GM18870 (cell line): Measurements from ENCODE around the gene CCR9.

Experiments used
- ATAC-seq: cut with Tn5 transposase; IDR thresholded peaks from one replicate; pipeline ENCODE4 v1.9.1; 2021; ENCODE audit warnings: moderate library complexity; ENCODE audit not compliant: unreplicated experiment

CCR9 gene

GRCh38 chr3:45933591-45933990, 47.2 kb downstream of the CCR9 start:
- ATAC-seq: no peak

GRCh38 chr3:45936261-45936660, 49.9 kb downstream of the CCR9 start:
- no peak for ATAC-seq

- ATAC-seq: no peak
Observed at GRCh38 chr3:45937206-45938042, 51.1 kb downstream of the CCR9 start.

- ATAC-seq: no peak
Observed at GRCh38 chr3:45938043-45938435, 51.7 kb downstream of the CCR9 start.

GRCh38 chr3:45938864-45939263, 52.5 kb downstream of the CCR9 start:
- no peak for ATAC-seq

DNA sequence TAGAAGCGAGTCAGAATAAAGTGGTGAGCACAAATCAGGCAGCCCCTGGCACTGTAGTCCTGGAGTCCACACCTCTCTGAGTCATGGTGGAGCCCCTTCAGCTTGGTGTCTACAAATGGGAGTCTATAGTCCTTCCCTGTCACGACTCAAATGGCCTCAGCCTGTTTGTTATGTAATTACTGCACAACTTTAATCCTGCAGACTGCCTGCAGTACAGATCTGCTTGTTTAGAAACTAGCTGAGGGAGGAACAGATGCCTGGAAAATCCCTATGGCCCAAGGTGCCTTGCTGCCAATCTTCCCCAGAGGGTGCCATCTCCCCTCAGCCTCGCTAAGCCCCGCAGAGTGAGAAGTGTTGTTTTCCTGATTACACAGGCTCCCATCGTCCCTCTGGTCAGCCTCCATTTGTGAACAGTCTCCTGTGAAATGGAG, 53.0 kb downstream of the CCR9 start:
- no peak for ATAC-seq

- no peak for ATAC-seq
Observed at GRCh38 chr3:45940004-45940780, 53.8 kb downstream of the CCR9 start.

- ATAC-seq: no peak
Observed at GRCh38 chr3:45940781-45941365, 54.5 kb downstream of the CCR9 start.

DNA sequence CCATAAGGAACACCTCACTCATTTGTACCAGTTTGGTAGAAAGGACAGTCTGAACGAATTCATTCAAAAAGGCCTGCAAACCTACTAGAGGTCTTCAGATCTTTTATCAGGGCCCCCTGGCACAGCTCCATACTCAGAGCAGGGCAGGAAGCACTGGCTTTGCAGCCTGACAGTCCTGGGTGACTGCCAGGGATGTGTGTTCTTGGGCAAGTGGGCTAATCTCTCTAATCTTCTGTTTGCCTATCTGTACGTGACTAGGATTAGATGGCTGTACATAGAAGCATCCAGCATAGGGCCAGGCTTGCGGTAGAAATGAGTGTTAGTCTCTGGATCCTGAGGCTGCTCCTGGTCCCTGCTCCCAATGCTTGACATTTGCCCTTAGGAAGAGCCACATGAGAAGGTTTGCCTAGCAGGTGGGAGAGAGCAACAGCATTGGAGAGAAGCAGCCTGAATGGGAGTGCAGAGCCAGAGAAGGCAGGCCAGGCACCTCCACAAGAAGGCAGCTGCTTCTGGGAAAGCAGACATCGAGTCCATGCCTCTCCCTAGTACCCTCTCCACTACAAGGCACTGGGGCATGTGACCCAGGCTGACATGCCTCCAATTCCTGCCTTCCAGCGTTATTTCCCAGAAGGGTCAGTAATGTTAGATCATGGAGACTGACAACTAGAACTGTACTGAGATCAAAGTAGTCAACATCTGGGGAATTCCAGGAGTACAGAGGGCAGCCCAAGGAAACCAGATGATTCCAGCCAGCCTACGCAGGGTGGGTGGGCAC, 55.9 kb downstream of the CCR9 start:
- no peak for ATAC-seq

- ATAC-seq: no peak
Observed at GRCh38 chr3:45943207-45943846, 57.0 kb downstream of the CCR9 start, which contains the start of gene CXCR6. TSS of gene CXCR6 (plus strand) at chr3:45943464. CDS start at chr3:45946482, 3,018 bp downstream.

DNA sequence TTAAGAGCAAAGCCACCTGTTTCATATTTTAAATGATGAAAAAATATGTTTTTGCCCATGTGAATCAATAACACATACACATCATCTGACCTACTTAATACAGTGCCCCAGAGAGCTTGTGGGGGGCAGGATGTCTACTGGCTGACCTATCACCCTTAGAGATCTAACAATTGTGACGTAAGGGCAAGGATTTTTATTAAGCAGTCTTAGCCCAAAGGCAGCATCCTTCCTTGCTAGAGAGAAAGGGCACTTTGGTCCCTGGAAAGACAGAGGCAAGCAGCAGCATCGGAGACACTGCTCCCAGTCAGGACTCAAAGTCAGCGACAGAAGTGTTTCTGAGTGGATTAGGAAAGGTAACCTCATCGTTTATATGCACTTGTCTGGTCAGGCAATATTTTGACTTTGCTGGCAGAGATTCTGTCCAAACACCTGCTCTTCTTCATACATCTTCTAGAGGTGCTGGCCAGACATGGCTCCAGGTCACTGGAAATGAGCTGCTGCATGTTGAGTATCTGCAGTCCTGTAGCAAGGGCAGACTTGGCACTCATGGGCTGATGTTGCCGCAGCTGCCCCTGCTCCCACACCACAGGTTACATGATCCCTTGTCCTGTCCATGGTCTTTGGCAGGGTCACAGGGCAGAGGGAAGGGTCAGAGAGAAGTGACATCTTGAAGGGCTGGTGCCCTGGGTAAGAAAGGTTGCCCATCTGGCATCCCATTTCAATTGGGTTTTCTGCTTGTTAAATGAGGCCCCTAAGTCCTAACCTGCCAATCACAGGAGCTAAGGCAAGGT, 58.7 kb downstream of the CCR9 start:
- no peak for ATAC-seq

DNA sequence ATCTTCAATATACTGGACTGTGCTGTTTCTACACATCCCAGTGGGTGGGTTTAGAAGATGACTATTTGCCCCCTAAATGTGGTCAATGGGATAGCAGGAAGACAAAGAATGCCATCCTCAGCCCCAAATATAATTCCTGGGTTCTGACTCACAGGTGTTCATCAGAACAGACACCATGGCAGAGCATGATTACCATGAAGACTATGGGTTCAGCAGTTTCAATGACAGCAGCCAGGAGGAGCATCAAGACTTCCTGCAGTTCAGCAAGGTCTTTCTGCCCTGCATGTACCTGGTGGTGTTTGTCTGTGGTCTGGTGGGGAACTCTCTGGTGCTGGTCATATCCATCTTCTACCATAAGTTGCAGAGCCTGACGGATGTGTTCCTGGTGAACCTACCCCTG, 60.0 kb downstream of the CCR9 start:
- no peak for ATAC-seq

DNA sequence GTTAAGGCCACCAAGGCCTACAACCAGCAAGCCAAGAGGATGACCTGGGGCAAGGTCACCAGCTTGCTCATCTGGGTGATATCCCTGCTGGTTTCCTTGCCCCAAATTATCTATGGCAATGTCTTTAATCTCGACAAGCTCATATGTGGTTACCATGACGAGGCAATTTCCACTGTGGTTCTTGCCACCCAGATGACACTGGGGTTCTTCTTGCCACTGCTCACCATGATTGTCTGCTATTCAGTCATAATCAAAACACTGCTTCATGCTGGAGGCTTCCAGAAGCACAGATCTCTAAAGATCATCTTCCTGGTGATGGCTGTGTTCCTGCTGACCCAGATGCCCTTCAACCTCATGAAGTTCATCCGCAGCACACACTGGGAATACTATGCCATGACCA, 60.5 kb downstream of the CCR9 start:
- ATAC-seq: no peak

DNA sequence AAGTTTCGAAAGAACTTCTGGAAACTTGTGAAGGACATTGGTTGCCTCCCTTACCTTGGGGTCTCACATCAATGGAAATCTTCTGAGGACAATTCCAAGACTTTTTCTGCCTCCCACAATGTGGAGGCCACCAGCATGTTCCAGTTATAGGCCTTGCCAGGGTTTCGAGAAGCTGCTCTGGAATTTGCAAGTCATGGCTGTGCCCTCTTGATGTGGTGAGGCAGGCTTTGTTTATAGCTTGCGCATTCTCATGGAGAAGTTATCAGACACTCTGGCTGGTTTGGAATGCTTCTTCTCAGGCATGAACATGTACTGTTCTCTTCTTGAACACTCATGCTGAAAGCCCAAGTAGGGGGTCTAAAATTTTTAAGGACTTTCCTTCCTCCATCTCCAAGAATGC, 61.0 kb downstream of the CCR9 start:
- no peak for ATAC-seq

DNA sequence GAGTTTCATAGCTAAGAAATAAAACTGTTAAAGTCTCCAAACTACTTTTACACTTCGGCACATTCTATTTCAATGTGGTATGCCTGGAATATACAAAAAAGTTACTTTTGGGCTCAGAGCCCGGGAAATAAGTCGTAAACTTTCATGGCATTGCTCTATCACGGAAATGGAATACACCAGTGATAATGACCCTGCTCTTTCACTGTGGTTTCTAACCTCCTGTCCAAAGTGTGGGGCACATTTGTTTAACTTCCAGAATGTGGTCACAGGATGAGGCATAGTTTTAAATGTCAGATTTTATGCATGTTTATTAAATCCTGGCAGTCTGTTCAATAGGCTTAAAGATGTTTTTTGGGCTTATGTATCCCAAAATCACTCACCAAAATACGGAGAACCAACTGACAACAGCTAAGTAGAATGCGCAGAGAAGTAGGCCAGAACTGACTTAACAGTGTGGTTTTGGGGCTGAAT, 62.0 kb downstream of the CCR9 start:
- no peak for ATAC-seq

DNA sequence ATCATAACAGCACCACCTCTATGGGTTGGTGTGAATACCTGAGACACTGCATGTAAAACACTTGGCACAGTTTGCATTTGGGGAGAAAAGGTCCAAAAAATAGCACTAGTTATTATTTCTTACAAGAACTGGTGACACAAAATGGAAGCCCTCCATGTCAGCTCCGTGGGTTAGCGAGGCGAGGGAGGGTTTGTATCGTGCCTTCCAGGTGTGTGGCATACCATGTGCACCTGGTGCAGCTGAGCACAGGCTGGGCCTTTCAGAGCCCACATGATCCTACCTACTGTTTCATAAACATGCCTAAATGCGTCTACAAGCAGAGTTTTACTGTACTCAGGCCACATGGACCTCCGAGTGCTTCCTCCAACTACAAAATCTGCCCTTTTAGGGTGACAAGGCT, 62.5 kb downstream of the CCR9 start:
- no peak for ATAC-seq

DNA sequence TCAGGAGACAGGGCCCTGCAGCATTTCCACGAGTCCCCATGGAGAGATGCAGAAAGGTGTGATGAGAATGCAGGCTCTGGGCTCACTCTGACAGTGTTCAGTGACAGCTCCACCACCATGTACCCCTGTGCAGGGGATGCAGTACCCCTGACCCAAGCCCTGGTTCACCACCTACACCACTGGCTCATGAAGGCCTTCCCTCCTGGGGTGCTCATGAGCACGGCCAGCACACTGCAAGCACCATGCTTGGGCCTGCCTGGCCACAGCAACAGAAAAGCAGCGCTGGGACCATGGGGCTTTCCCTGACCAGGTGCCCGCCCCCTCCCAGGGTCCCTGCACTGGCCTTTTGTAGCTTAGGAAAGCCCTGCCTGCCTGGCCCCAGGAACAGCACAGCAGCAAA, 63.1 kb downstream of the CCR9 start:
- no peak for ATAC-seq

DNA sequence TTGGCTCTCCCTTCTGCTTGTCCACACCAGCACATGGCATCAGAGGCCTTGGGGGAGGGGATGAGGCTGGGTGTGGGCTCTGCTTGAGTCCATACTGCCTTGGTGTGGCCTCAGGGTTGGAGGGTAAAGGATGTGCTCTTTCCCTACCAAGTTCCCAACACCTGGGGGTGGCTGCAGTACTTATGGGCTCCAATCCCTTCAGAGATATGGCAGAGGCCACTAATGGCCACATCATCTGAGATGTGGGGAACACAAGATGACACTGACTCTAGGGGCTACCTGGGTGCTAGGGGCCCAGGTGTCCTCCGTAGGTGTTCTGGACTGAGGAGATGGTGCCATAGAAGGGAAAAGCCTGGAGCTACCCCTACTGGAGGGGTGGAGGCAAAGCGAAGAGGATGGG, 63.8 kb downstream of the CCR9 start:
- no peak for ATAC-seq
